ENCODE data around the gene SUMO3. TPM values are rescaled to one million over a fixed set of nuclear protein-coding genes. Genes with fewer than 3 reads are reported as not detected.

Gene SUMO3
- total and polyA plus RNA-seq, 2 of the 8 experiments (the other 6 are each of a cell fraction or from before 2014, with no cell fraction given) = 96.8 to 101 TPM

GRCh38 chr21:44834951-44835646, 17.2 kb upstream of the SUMO3 start:
- H4K20me1 ChIP-seq (replicated peaks in 1 of 2; ENCODE audit: control insufficient read depth in 1 of 2, insufficient read depth in 2 of 2, low read length in 2 of 2) = no peaks in the 10 kb centered on the region
- no peak for FAIRE-seq
- no peak overlapping the region for H2BK120ac ChIP-seq (replicated peaks; ENCODE audit: low read depth, low read length)
- H3K4ac ChIP-seq (replicated peaks; ENCODE audit: insufficient read length, low read depth, low read length) = no peak overlapping the region
- H3K4me3 ChIP-seq (ENCODE audit: extremely low read depth in 1 of 4, insufficient read depth in 2 of 4, low read depth in 3 of 4, low read length in 4 of 4) = no peak overlapping the region
- H3K79me2 ChIP-seq (ENCODE audit: control insufficient read depth in 1 of 2, insufficient read depth in 2 of 2, low read length in 2 of 2) = no peaks in the 10 kb centered on the region
- H3K27ac ChIP-seq (ENCODE audit: low read depth, low read length) = no peak overlapping the region
- no peak overlapping the region for H3K14ac ChIP-seq (ENCODE audit: insufficient read length)
- H2BK12ac ChIP-seq (ENCODE audit: low read depth, low read length) = peak overlapping the region; percentile 60; the same call in 1 of the 2 replicates
- POLR2A ChIA-PET (ENCODE audit: partially characterized antibody) = no interaction called here
- H3K23me2 ChIP-seq (ENCODE audit: low read depth, low read length) = no peaks in the 10 kb centered on the region; the same call in 1 of the 2 replicates
- H3K27me3 ChIP-seq (replicated peaks in 1 of 4; ENCODE audit: control insufficient read depth in 3 of 4, extremely low read depth in 1 of 4, insufficient read depth in 3 of 4, low read length in 3 of 4) = no peaks in the 10 kb centered on the region
- H3K79me1 ChIP-seq (ENCODE audit: low read depth, low read length) = no peaks in the 10 kb centered on the region
- H4K5ac ChIP-seq (ENCODE audit: insufficient read length, low read depth, low read length) = no peak overlapping the region
- H3K18ac ChIP-seq (ENCODE audit: extremely low read depth, low read length) = no peak overlapping the region
- DNase-seq (ENCODE audit: low read depth in 1 of 2, low spot score in 2 of 2) = no peak
- 92% methylated on average over 28 of the region's 29 CpGs; no CpG with 5 or more reads in 1 of the 2 experiments for WGBS, 2 experiments (ENCODE audit: extremely low coverage in 1 of 2, insufficient coverage in 1 of 2, insufficient read length in 1 of 2, insufficient replicate concordance in 2 of 2, low coverage in 1 of 2, low lambda C conversion rate in 2 of 2, missing lambda C conversion rate in 1 of 2)
- no peak overlapping the region for H2BK15ac ChIP-seq (ENCODE audit: low read length)
- no peak overlapping the region for H2AFZ ChIP-seq (ENCODE audit: low read length)
- no peak overlapping the region for H3K23ac ChIP-seq (ENCODE audit: insufficient read length)
- H3K56ac ChIP-seq (replicated peaks; ENCODE audit: insufficient read length, low read depth, low read length) = no peak overlapping the region
- H2AK5ac ChIP-seq (ENCODE audit: low read depth, low read length) = no peak overlapping the region
- no peak overlapping the region for H3K4me2 ChIP-seq (ENCODE audit: insufficient read depth in 1 of 2, low read depth in 2 of 2, low read length in 2 of 2)
- H3K9me3 ChIP-seq (ENCODE audit: insufficient read depth in 2 of 2, low read depth in 1 of 2, low read length in 1 of 2) = no peaks in the 10 kb centered on the region
- H4K8ac ChIP-seq (ENCODE audit: extremely low read depth, insufficient read depth, low read length) = no peak overlapping the region
- no peak overlapping the region for H2BK5ac ChIP-seq (ENCODE audit: low read depth, low read length)
- H3K9ac ChIP-seq (replicated peaks in 1 of 4; ENCODE audit: extremely low read depth in 1 of 4, low read depth in 3 of 4, low read length in 3 of 4) = no peak overlapping the region
- H3K36me3 ChIP-seq (ENCODE audit: control insufficient read depth in 2 of 4, insufficient read depth in 4 of 4, low read length in 3 of 4) = no peaks in the 10 kb centered on the region
- CTCF ChIA-PET (ENCODE audit: partially characterized antibody) = interaction anchor here (0.7 kb wide), 1 partner anchor 13 kb away, joined by 4 read pairs; no protein-coding TSS in a partner anchor
- H3K4me1 ChIP-seq (replicated peaks in 1 of 4; ENCODE audit: control insufficient read depth in 3 of 4, insufficient read depth in 4 of 4, low read length in 3 of 4) = no peaks in the 10 kb centered on the region; a peak in 2 of 7 replicates
- H4K91ac ChIP-seq (replicated peaks; ENCODE audit: insufficient read length, low read length) = no peak overlapping the region
- H2BK20ac ChIP-seq (ENCODE audit: low read length) = no peak overlapping the region
- TF ChIP-seq, protein P1, sequence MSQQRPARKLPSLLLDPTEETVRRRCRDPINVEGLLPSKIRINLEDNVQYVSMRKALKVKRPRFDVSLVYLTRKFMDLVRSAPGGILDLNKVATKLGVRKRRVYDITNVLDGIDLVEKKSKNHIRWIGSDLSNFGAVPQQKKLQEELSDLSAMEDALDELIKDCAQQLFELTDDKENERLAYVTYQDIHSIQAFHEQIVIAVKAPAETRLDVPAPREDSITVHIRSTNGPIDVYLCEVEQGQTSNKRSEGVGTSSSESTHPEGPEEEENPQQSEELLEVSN (IDR thresholded peaks at IDR 0.05) = no peak
